Measurements from ENCODE around the gene LHFPL4.
A peak's percentile ranks its signal among the peaks of the same experiment; 100 is the strongest.

LHFPL4 gene

DNA sequence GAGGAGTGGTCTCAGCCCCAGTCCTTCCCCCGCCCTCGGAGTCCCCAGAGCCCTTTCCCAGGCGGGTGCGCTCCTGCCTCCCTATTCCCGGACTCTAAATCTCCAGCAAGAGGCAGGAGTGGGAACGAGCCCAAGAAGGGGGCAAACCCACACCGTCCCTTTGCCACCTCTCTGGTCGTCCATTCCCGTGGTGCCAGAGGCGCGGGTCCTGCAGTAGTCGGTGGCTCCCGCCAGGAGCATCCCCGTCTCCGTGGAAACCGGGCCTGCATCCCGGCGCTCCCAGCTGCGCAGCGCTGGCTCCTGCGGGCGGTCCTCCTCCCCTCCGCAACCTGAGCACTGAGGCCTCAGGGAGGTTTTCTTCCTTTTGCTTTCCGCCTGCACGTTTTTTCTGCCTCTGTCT lies 44.8 kb downstream of the LHFPL4 start:
- no peak for DNase-seq (ENCODE audit: low read depth)
- H3K4me3 ChIP-seq (ENCODE audit: control insufficient read depth, low read depth, low read length): no peak overlapping the region
- TF ChIP-seq, protein P1, sequence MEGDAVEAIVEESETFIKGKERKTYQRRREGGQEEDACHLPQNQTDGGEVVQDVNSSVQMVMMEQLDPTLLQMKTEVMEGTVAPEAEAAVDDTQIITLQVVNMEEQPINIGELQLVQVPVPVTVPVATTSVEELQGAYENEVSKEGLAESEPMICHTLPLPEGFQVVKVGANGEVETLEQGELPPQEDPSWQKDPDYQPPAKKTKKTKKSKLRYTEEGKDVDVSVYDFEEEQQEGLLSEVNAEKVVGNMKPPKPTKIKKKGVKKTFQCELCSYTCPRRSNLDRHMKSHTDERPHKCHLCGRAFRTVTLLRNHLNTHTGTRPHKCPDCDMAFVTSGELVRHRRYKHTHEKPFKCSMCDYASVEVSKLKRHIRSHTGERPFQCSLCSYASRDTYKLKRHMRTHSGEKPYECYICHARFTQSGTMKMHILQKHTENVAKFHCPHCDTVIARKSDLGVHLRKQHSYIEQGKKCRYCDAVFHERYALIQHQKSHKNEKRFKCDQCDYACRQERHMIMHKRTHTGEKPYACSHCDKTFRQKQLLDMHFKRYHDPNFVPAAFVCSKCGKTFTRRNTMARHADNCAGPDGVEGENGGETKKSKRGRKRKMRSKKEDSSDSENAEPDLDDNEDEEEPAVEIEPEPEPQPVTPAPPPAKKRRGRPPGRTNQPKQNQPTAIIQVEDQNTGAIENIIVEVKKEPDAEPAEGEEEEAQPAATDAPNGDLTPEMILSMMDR (IDR thresholded peaks at IDR 0.05; ENCODE audit: control insufficient read depth, insufficient read depth, low read depth, low read length, missing control alignments): no peak

DNA sequence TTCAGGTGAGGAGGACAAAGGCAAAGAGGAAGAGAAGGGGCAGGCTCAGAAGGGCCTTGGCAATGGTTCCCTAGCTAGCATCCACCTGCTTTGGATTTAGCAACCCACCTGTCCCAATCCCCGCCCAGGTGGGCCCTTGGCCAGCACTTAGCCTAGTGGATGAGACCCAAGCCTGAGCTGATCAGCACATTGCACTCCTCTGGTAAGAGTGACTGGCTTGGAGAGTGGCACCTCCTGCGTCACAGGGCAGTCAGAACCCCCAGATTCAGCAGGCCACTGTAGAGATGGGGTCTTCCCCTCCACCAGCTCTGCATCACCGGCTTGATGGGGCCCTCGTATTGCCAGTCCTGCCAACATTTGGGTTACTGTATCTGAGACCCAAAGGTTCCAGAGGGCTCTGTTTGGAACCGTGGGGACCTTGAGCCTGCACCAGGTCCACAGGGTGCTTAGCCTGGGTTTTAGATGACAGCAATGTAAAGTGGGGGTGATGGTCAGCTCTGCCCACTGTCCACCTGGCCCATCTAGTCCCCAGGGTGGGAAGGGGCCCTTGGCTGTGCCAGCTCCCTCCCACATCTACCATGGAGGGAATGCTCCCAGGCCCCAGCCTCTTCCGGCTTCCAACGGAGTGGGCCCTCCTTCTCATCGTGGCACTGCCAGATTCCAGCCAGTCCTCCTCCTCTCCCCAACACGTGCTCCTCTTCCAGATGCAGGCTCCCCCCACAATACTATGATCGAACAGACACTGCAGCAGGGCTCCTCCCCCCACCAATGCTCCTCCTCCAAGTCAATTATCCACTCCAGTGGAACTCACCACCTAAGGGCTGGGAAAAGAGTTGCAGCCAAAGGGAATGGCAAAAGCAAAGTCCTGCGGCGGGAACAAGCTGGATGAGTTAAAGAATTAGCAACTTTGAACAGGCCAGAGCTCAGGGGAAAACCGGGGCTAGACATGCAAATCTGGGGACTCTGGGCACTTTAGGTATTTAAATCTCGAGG lies 45.7 kb downstream of the LHFPL4 start:
- TF ChIP-seq, protein P1 (IDR thresholded peaks at IDR 0.05; ENCODE audit: control insufficient read depth, insufficient read depth, low read depth, low read length, missing control alignments): no peak
- no peak overlapping the region for H3K4me3 ChIP-seq (ENCODE audit: control insufficient read depth, low read depth, low read length)
- DNase-seq (ENCODE audit: low read depth): no peak

DNA sequence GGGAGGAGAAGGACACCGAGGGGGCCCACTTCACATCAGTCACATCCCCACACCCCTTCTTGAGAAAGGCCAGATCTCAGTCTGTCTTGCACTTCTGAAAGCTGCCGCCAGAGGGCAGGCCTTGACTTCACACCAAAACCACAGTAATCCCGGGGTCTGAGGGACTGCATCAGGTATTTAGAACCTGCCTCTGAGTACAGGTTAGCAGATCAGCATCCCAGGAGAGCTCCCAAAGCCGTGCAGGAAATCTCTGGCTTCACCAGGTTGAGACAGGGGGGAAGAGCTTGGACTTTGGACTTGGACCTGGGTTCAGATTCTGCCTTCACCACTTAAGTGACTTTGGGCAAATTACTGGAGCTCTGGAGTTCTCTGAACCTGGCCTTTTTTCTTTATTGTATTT lies 50.3 kb downstream of the LHFPL4 start:
- DNase-seq (ENCODE audit: low read depth): peak; percentile 5
- TF ChIP-seq, protein P1 (IDR thresholded peaks at IDR 0.05; ENCODE audit: control insufficient read depth, insufficient read depth, low read depth, low read length, missing control alignments): peak; percentile 92
- H3K4me3 ChIP-seq (ENCODE audit: control insufficient read depth, low read depth, low read length): no peak overlapping the region

DNA sequence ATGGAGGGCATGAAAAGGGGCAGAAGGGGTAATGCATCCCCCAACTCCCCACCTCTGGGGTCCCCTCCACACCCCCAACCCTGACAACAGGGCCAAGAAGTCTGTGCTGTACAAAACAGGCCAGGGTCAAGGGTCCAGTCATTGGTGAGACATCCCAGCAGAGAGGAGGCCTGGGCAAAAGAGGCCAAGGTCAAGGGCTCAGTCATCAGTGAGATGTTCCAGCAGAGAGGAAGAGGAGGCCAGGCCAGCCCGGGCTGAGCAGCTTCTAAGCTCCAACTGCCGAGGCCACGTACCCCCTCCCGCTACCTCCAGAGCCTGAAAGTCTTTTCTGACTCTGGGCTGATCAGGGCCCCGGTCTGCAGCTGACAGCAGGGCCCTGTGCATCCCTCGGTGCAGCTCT lies 52.4 kb downstream of the LHFPL4 start:
- DNase-seq (ENCODE audit: low read depth): no peak
- TF ChIP-seq, protein P1 (IDR thresholded peaks at IDR 0.05; ENCODE audit: control insufficient read depth, insufficient read depth, low read depth, low read length, missing control alignments): no peak
- no peak overlapping the region for H3K4me3 ChIP-seq (ENCODE audit: control insufficient read depth, low read depth, low read length)

DNA sequence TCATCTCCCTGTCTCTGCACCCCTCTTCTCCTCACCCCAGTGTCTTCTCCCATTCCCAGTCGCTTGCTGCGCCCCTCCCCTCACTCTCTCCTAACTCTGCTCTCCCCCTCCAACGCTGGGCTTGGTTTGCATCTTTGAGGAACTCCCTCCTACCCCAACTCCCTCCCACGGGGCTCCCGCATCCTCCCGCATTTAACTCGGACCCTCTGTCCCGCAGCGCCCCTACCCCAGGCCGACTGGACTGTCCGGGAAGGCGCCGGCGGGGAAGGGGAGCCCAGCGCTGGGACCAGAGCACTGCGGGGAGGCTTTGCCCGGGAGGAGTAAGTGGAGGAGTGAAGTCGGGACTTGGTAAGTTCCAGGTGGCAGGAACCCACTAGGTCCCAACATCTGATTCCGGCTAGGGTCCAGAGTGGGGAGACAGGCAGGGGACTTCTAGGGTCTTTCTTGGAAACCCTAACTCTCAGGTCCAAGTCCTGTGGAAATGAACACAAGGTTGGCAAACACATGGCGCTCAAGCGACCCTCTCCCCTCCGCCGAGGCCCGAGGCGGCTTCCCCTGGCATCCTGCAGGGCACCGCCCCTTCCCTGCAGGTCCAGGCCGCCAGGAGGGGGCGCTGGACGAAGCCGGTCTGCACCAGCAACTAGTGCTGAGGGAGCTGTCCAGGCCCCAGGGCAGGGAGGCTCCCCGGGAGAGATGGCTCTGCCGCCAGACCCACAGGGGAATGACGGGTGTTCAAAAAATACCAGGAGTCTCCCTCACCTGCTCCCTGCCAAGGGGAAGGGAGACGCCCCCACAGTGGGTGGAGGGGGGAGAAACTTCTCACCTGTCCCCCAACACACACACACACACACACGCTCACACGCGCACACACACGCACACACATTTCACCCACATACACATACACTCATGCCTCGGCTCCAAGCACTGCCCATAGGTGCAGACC lies 53.2 kb downstream of the LHFPL4 start:
- H3K4me3 ChIP-seq (ENCODE audit: control insufficient read depth, low read depth, low read length): peak overlapping the region; percentile 5
- TF ChIP-seq, protein P1 (IDR thresholded peaks at IDR 0.05; ENCODE audit: control insufficient read depth, insufficient read depth, low read depth, low read length, missing control alignments): peak; percentile 91
- DNase-seq (ENCODE audit: low read depth): no peak

DNA sequence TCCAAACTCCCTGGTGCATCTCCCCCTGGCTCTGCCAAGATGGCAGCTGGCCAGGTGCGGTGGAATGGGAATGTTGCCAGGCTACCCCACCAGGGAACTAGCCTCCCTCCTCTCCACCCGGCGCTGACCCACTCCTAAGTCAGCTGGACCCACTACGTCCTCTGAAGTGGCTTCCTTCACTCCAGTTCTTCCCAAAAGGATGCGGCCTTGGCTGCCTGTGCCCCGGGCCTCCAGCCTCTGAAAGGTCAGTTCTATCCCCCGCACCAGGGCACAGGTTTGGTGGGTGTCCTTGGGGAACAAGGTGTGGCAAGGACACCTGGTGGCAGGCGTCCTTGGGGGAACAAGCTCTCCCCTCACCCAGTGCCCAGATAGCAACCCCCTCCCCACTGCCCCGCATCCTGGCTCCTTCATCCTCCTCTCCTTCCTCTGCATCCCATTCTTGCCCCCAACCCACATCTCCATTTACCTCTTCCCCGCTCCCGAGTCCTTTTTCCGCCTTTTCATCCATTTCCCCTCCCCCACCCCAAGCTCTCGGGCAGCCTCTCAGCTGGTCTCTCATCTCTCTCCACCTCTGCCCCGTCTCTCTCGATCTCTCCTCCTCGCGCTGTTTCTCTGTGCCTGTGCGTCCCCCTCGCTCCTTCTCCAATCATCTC lies 54.0 kb downstream of the LHFPL4 start:
- TF ChIP-seq, protein P1 (IDR thresholded peaks at IDR 0.05; ENCODE audit: control insufficient read depth, insufficient read depth, low read depth, low read length, missing control alignments): no peak
- DNase-seq (ENCODE audit: low read depth): no peak
- no peak overlapping the region; the same call in 1 of the 2 replicates for H3K4me3 ChIP-seq (ENCODE audit: control insufficient read depth, low read depth, low read length)
